ENCODE results near the gene RBM47. TPM values are rescaled to one million over a fixed set of nuclear protein-coding genes. Genes with fewer than 3 reads are reported as not detected.

Gene RBM47
- total RNA-seq, 6 donors from 2014 or later = 111 to 448 (median 149) TPM

- 70 to 75% methylated on average over 2 of the region's 2 CpGs for WGBS, 2 donors
- H3K27ac ChIP-seq = no peak overlapping the region
- DNase-seq (no peak), ATAC-seq (ENCODE audit: low FRiP score in 2 of 2) (no peak)
- peaks cover 0 to 9% (median 2%) of the 10 kb centered on the region in 4 donors for H3K4me1 ChIP-seq
- no peak overlapping the region for H3K4me3 ChIP-seq
- no peaks in the 10 kb centered on the region for H3K36me3 ChIP-seq
- H3K27me3 ChIP-seq = no peaks in the 10 kb centered on the region
- TF ChIP-seq CTCF (IDR thresholded peaks at IDR 0.05) (no peak), POLR2A (IDR thresholded peaks at IDR 0.05) (no peak), POLR2AphosphoS5 (IDR thresholded peaks at IDR 0.05) (no peak), EP300 (IDR thresholded peaks at IDR 0.05) (no peak)
- no peaks in the 10 kb centered on the region for H3K9me3 ChIP-seq
Observed at GRCh38 chr4:40480291-40480690, 149.4 kb downstream of the RBM47 start.

GRCh38 chr4:40479378-40479777, 150.3 kb downstream of the RBM47 start:
- H3K9me3 ChIP-seq = no peaks in the 10 kb centered on the region
- DNase-seq (no peak), ATAC-seq (ENCODE audit: low FRiP score in 2 of 2) (no peak)
- no peaks in the 10 kb centered on the region for H3K36me3 ChIP-seq
- H3K27me3 ChIP-seq = no peaks in the 10 kb centered on the region
- TF ChIP-seq POLR2AphosphoS5 (IDR thresholded peaks at IDR 0.05) (no peak), CTCF (IDR thresholded peaks at IDR 0.05) (no peak)
- H3K4me1 ChIP-seq = peaks cover 0 to 13% (median 2%) of the 10 kb centered on the region in 4 donors
- H3K27ac ChIP-seq = no peak overlapping the region
- H3K4me3 ChIP-seq = no peak overlapping the region
- 68 to 91% methylated on average over 2 of the region's 2 CpGs for WGBS, 2 donors

- Histone ChIP-seq H3K4me1 (peaks cover 0 to 15% (median 2%) of the 10 kb centered on the region in 4 donors), H3K4me3 (no peak overlapping the region), H3K27me3 (no peaks in the 10 kb centered on the region), H3K27ac (no peak overlapping the region), H3K9me3 (no peaks in the 10 kb centered on the region), H3K36me3 (no peaks in the 10 kb centered on the region)
- TF ChIP-seq CTCF (IDR thresholded peaks at IDR 0.05) (no peak), EP300 (IDR thresholded peaks at IDR 0.05) (no peak), POLR2A (IDR thresholded peaks at IDR 0.05) (no peak), POLR2AphosphoS5 (IDR thresholded peaks at IDR 0.05) (no peak)
- ATAC-seq (ENCODE audit: low FRiP score in 2 of 2) = no peak
- 54 to 69% methylated on average over 4 of the region's 4 CpGs for WGBS, 2 donors
- peak in 1 of 2 donors; percentile 47 for DNase-seq
Observed at GRCh38 chr4:40475609-40476008, 154.1 kb downstream of the RBM47 start.

- no peak for TF ChIP-seq EP300 (IDR thresholded peaks at IDR 0.05)
- no peaks in the 10 kb centered on the region for H3K36me3 ChIP-seq
- no peak for DNase-seq
- H3K27me3 ChIP-seq = no peaks in the 10 kb centered on the region
- WGBS, 2 donors = 65 to 74% methylated on average over 9 of the region's 9 CpGs
- H3K4me1 ChIP-seq = peaks cover 0 to 15% (median 2%) of the 10 kb centered on the region in 4 donors
- ATAC-seq (ENCODE audit: low FRiP score in 2 of 2) = no peak
- no peak overlapping the region for H3K4me3 ChIP-seq
- H3K27ac ChIP-seq = no peak overlapping the region
- no peaks in the 10 kb centered on the region for H3K9me3 ChIP-seq
Observed at GRCh38 chr4:40473578-40474388, 155.9 kb downstream of the RBM47 start.

GRCh38 chr4:40471923-40472322, 157.7 kb downstream of the RBM47 start:
- H3K27ac ChIP-seq = no peak overlapping the region
- DNase-seq (no peak), ATAC-seq (ENCODE audit: low FRiP score in 2 of 2) (no peak)
- TF ChIP-seq POLR2A (IDR thresholded peaks at IDR 0.05) (no peak), POLR2AphosphoS5 (IDR thresholded peaks at IDR 0.05) (no peak), EP300 (IDR thresholded peaks at IDR 0.05) (no peak), CTCF (IDR thresholded peaks at IDR 0.05) (no peak)
- no peaks in the 10 kb centered on the region for H3K27me3 ChIP-seq
- 93 to 97% methylated on average over 3 of the region's 3 CpGs for WGBS, 2 donors
- peaks cover 0 to 15% (median 2%) of the 10 kb centered on the region in 4 donors for H3K4me1 ChIP-seq
- no peak overlapping the region for H3K4me3 ChIP-seq
- H3K36me3 ChIP-seq = no peaks in the 10 kb centered on the region
- H3K9me3 ChIP-seq = no peaks in the 10 kb centered on the region
